GM12874 (cell line): Measurements from ENCODE around the gene RPL5.

Source experiments
- TF ChIP-seq, protein P1 (sequence below): IDR thresholded peaks from 2 replicates; pipeline ENCODE4 v1.5.1; 2011; ENCODE audit warnings: low read depth, mild to moderate bottlenecking, control low read depth, low read length, moderate library complexity; ENCODE audit not compliant: insufficient read depth

RPL5 gene

DNA sequence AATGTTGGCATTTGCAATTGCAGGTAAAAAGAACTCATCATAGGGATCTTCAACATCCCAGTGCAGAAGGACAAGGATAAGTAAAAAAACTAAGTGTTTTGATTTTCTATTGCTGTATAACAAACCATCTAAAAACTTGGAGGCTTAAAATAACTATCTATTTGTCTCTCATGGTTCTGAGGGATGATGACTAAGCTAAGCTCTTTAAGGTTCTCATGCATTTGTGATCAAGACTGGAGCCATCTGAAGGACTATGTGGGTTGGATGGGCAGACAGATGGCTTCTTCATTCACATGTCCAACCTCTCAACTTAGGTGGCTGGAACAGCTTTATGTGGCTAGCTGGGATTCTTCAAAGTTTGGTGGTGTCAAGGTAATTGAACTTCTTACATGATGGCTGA is 51.5 kb downstream of the RPL5 start:
- TF ChIP-seq, protein P1, sequence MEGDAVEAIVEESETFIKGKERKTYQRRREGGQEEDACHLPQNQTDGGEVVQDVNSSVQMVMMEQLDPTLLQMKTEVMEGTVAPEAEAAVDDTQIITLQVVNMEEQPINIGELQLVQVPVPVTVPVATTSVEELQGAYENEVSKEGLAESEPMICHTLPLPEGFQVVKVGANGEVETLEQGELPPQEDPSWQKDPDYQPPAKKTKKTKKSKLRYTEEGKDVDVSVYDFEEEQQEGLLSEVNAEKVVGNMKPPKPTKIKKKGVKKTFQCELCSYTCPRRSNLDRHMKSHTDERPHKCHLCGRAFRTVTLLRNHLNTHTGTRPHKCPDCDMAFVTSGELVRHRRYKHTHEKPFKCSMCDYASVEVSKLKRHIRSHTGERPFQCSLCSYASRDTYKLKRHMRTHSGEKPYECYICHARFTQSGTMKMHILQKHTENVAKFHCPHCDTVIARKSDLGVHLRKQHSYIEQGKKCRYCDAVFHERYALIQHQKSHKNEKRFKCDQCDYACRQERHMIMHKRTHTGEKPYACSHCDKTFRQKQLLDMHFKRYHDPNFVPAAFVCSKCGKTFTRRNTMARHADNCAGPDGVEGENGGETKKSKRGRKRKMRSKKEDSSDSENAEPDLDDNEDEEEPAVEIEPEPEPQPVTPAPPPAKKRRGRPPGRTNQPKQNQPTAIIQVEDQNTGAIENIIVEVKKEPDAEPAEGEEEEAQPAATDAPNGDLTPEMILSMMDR = no peak

DNA sequence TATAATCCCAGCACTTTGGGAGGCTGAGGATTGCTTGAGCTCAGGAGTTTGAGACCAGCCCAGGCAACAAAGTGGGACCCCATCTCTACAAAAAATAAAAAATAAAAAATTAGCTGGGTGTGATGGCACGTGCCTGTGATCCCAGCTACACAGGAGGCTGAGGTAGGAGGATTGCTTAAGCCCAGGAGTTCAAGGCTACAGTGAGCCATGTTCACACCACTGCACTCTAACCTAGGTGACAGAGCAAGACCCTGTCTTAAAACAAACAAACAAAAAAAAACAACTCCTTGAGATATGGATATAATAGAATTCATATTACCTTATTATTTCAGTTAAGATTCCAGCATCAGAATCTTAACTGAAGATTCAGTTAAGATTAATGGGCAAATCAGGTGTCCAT is 52.4 kb downstream of the RPL5 start:
- TF ChIP-seq, protein P1 = no peak

DNA sequence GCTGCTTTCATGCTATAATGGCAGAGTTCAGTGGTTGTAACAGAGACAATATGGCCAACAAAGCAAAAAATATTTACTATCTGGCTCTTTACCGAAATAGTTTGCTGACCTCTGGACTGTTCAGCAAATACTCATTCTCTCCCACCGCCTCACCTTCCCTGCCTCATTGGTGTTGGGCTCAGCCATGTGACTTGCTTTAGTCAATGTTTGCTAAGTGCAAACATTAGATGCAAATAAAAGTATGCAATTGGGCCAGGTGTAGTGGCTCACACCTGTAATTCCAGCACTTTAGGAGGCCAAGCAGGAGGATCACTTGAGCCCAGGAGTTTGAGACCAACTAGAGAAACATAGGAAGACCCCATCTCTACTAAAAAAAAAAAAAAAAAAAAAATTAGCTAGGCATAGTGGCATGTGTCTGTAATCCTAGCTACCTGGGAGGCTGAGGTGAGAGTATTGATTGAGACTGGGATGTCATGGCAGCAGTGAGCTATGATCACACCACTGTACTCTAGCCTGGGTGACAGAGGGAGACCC is 55.1 kb downstream of the RPL5 start:
- TF ChIP-seq, protein P1 = no peak

DNA sequence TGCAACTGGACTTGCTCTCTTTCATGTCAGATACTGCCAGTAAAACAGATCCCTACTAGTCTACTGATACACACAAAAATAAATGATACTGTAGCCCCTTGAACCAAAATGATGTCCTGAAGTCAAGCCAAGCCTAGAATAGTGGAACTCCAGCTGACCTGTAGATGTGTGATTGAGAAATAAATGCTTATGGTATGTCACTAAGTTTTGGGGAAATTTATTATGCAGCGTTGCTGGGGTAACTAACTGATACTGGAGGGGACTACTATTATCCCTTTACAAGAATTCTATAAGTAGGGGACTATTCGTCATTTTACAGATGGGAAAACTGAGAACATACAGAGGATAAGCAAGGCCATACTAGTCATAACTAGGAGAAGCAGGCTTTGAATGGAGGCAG is 55.6 kb downstream of the RPL5 start:
- TF ChIP-seq, protein P1 = no peak
